HepG2 (cell line): ENCODE results near the gene PACC1. TPM values are rescaled to one million over a fixed set of nuclear protein-coding genes. Genes with fewer than 3 reads are reported as not detected.
A peak's percentile ranks its signal among the peaks of the same experiment; 100 is the strongest.

Experiments
- FOXA3 ChIP-seq: IDR thresholded peaks from 2 replicates; pipeline ENCODE4 v1.6.1; 2016; ENCODE audit warnings: missing genetic modification reagents, missing compliant biosample characterization
- KAT8 ChIP-seq: IDR thresholded peaks from 2 replicates; pipeline ENCODE4 v1.6.1; 2016; ENCODE audit warnings: missing genetic modification reagents, missing compliant biosample characterization
- MBNL3 ChIP-seq: fragments of 250-450 bp; sonication (Bioruptor Pico); conservative IDR thresholded peaks from 2 replicates; pipeline ENCODE4 v1.8.0; 2022; ENCODE audit warnings: mild to moderate bottlenecking, inconsistent platforms
- NCOA1 ChIP-seq: sonication (generic); formaldehyde crosslinking; IDR thresholded peaks from 2 replicates; pipeline ENCODE4 v1.9.0; 2021; ENCODE audit warnings: missing genetic modification reagents
- NFE2L2 ChIP-seq: fragments of 150-350 bp; IDR thresholded peaks from 2 replicates; pipeline ENCODE4 v1.6.1; 2014; ENCODE audit warnings: low read length
- PHF21A ChIP-seq: sonication (generic); formaldehyde crosslinking; IDR thresholded peaks from 2 replicates; pipeline ENCODE4 v1.5.0; 2020; ENCODE audit warnings: mild to moderate bottlenecking, missing genetic modification reagents
- POLR2AphosphoS5 ChIP-seq: IDR thresholded peaks from 2 replicates; pipeline ENCODE4 v1.6.1; 2012; ENCODE audit warnings: low read depth, low read length
- SETDB1 ChIP-seq: sonication (generic); formaldehyde crosslinking; IDR thresholded peaks from 2 replicates; pipeline ENCODE4 v1.5.1; 2020; ENCODE audit warnings: missing genetic modification reagents, mild to moderate bottlenecking, borderline replicate concordance
- SMARCC2 ChIP-seq: fragments of 450-650 bp; IDR thresholded peaks from 2 replicates; pipeline ENCODE4 v1.6.1; 2017; ENCODE audit warnings: antibody characterized with exemption, mild to moderate bottlenecking
- TGIF2 ChIP-seq: IDR thresholded peaks from 2 replicates; pipeline ENCODE4 v1.6.1; 2016; ENCODE audit warnings: control low read depth, missing compliant biosample characterization
- ZC3H4 ChIP-seq: sonication (generic); formaldehyde crosslinking; IDR thresholded peaks from 2 replicates; pipeline ENCODE4 v1.4.0; 2020; ENCODE audit warnings: missing genetic modification reagents, borderline replicate concordance
- ZKSCAN1 ChIP-seq: fragments of 150-350 bp; IDR thresholded peaks from 2 replicates; pipeline ENCODE4 v1.6.1; 2014; ENCODE audit warnings: low read length
- ZNF10 ChIP-seq: sonication (generic); formaldehyde crosslinking; IDR thresholded peaks from 2 replicates; pipeline ENCODE4 v1.4.0; 2020; ENCODE audit warnings: mild to moderate bottlenecking, low read depth, missing genetic modification reagents, borderline replicate concordance
- ZNF614 ChIP-seq: IDR thresholded peaks from 2 replicates; pipeline ENCODE4 v1.6.1; 2018; ENCODE audit warnings: missing biosample characterization, missing genetic modification reagents, inconsistent platforms, borderline replicate concordance
- ZSCAN31 ChIP-seq: sonication (generic); formaldehyde crosslinking; IDR thresholded peaks from 2 replicates; pipeline ENCODE4 v1.5.0; 2020; ENCODE audit warnings: low read depth, mild to moderate bottlenecking, missing genetic modification reagents
- ZZZ3 ChIP-seq: sonication (generic); formaldehyde crosslinking; IDR thresholded peaks from 2 replicates; pipeline ENCODE4 v1.4.0; 2020; ENCODE audit warnings: missing genetic modification reagents, mild to moderate bottlenecking, borderline replicate concordance
- polyA plus RNA-seq, 8 experiments: library from polyadenylated mRNA; depleted of rRNA in 3 of 8; stranded (reverse) in 7 of 8; unstranded in 1 of 8; fragments of >200 nt; fragmentation: Illumina TruSeq in 4 of 8; extraction: Trizol in 4 of 8; gene quantifications; 2 replicates each; pipeline versions ENCODE4 v1.2.1 to v1.2.3, GENCODE V29; 2011 to 2016; ENCODE audit warnings: low read depth in 4 of 8, missing spikeins in 1 of 8, mixed read lengths in 1 of 8; ENCODE audit not compliant: insufficient read depth in 1 of 8
- total RNA-seq, 5 experiments: library from RNA; depleted of rRNA; stranded (reverse); fragments of >200 nt; fragmentation: Illumina TruSeq; extraction: Trizol; gene quantifications; 2 replicates each; pipeline ENCODE4 v1.2.3, GENCODE V29; 2016; ENCODE audit warnings: low read depth in 1 of 5
- TF ChIP-seq, protein P1 (sequence below): sonication (generic); formaldehyde crosslinking; IDR thresholded peaks from 2 replicates; pipeline ENCODE4 v1.4.0; 2020; ENCODE audit warnings: missing genetic modification reagents
- TF ChIP-seq, protein P2 (sequence below): IDR thresholded peaks from 2 replicates; pipeline ENCODE4 v1.6.1; 2016; ENCODE audit warnings: missing biosample characterization, missing genetic modification reagents, low read depth
- TF ChIP-seq, protein P3 (sequence below): sonication (generic); formaldehyde crosslinking; IDR thresholded peaks from 2 replicates; pipeline ENCODE4 v1.4.0; 2020; ENCODE audit warnings: missing genetic modification reagents
- TF ChIP-seq, protein P4 (sequence below): IDR thresholded peaks from 2 replicates; pipeline ENCODE4 v1.6.1; 2018; ENCODE audit warnings: missing genetic modification reagents
- TF ChIP-seq, protein P5 (sequence below): sonication (generic); formaldehyde crosslinking; conservative IDR thresholded peaks from 2 replicates; pipeline ENCODE4 v1.4.0; 2020; ENCODE audit warnings: missing genetic modification reagents
- TF ChIP-seq, protein P6 (sequence below): sonication (generic); formaldehyde crosslinking; IDR thresholded peaks from 2 replicates; pipeline ENCODE4 v1.5.0; 2020; ENCODE audit warnings: missing genetic modification reagents

PACC1 gene
- total and polyA plus RNA-seq, 2 of the 13 experiments (the other 11 are each of a cell fraction or from before 2014, with no cell fraction given): 9.4 to 10.7 TPM

DNA sequence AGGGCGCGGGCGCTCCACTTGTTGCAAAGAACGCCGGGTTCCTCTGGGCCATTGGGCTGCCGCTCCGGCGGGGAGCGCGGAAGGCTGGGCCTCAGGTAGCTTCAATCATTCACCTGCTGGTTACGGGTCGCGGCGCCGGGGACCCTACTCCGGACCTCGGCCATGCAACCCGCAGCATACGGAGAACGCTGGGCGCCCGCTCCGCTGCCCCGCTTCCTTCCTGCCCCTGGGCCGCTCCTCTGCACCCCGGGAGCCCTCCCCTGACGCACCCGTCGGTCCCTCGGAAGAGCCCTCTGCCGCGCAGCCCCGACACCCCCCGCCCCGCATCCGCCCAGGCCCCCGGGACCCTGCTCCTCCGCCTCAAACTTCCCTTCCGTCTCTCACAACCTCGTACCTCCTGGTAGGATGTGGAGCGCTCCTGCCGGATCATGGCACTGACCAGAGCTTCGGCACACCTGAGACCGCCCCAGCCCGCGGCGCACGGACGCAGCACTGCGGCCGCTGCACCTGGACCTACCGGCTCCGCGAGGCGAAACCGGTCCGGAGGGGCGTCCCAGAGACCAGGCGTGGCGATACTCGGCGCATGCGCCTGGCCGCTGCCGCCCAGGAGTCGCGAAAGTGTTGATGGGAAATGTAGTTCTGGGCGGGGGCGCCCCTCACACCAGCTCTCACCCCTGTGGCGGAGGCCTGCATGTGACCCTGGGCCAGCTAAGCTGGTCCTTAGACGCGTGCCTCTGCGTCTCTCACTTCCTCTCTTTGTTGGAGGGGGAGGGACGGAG lies at the start of gene PACC1 (continued):
- TF ChIP-seq, protein P1, sequence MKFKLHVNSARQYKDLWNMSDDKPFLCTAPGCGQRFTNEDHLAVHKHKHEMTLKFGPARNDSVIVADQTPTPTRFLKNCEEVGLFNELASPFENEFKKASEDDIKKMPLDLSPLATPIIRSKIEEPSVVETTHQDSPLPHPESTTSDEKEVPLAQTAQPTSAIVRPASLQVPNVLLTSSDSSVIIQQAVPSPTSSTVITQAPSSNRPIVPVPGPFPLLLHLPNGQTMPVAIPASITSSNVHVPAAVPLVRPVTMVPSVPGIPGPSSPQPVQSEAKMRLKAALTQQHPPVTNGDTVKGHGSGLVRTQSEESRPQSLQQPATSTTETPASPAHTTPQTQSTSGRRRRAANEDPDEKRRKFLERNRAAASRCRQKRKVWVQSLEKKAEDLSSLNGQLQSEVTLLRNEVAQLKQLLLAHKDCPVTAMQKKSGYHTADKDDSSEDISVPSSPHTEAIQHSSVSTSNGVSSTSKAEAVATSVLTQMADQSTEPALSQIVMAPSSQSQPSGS: peak; percentile 48; the same call in 1 of the 2 replicates
- TF ChIP-seq ZNF614 (CRISPR knock-in tag) (no peak), FOXA3 (CRISPR knock-in tag) (peak; percentile 20; the same call in 1 of the 2 replicates), SMARCC2 (no peak), SETDB1 (CRISPR knock-in tag) (no peak), KAT8 (CRISPR knock-in tag) (peak; percentile 73), ZKSCAN1 (no peak), ZC3H4 (CRISPR knock-in tag) (no peak), POLR2AphosphoS5 (peak; percentile 78), NCOA1 (CRISPR knock-in tag) (no peak), ZZZ3 (CRISPR knock-in tag) (no peak), ZNF10 (CRISPR knock-in tag) (no peak), TGIF2 (CRISPR knock-in tag) (0 out of 2 replicates have a peak, but pooled peaks have one; percentile 51), MBNL3 (CRISPR knock-in tag) (no peak), NFE2L2 (no peak), ZSCAN31 (CRISPR knock-in tag) (no peak; the same call in 1 of the 2 replicates), PHF21A (0 out of 2 replicates have a peak, but pooled peaks have one; percentile 11)
- TF ChIP-seq, protein P2, sequence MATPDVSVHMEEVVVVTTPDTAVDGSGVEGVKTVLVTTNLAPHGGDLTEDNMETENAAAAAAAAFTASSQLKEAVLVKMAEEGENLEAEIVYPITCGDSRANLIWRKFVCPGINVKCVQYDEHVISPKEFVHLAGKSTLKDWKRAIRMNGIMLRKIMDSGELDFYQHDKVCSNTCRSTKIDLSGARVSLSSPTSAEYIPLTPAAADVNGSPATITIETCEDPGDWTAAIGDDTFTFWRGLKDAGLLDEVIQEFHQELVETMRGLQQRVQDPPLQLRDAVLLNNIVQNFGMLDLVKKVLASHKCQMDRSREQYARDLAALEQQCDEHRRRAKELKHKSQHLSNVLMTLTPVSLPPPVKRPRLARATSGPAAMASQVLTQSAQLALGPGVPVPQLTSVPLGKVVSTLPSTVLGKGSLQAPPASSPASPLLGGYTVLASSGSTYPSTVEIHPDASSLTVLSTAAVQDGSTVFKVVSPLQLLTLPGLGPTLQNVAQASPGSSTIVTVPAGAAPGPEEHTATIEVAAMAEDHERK (CRISPR knock-in tag): peak; percentile 49; the same call in 1 of the 2 replicates
- TF ChIP-seq, protein P3, sequence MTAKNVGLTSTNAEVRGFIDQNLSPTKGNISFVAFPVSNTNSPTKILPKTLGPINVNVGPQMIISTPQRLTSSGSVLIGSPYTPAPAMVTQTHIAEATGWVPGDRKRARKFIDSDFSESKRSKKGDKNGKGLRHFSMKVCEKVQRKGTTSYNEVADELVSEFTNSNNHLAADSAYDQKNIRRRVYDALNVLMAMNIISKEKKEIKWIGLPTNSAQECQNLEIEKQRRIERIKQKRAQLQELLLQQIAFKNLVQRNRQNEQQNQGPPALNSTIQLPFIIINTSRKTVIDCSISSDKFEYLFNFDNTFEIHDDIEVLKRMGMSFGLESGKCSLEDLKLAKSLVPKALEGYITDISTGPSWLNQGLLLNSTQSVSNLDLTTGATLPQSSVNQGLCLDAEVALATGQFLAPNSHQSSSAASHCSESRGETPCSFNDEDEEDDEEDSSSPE (CRISPR knock-in tag): peak; percentile 67
- TF ChIP-seq, protein P4, sequence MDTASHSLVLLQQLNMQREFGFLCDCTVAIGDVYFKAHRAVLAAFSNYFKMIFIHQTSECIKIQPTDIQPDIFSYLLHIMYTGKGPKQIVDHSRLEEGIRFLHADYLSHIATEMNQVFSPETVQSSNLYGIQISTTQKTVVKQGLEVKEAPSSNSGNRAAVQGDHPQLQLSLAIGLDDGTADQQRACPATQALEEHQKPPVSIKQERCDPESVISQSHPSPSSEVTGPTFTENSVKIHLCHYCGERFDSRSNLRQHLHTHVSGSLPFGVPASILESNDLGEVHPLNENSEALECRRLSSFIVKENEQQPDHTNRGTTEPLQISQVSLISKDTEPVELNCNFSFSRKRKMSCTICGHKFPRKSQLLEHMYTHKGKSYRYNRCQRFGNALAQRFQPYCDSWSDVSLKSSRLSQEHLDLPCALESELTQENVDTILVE (CRISPR knock-in tag): peak; percentile 58; the same call in 1 of the 2 replicates
- TF ChIP-seq, protein P5, sequence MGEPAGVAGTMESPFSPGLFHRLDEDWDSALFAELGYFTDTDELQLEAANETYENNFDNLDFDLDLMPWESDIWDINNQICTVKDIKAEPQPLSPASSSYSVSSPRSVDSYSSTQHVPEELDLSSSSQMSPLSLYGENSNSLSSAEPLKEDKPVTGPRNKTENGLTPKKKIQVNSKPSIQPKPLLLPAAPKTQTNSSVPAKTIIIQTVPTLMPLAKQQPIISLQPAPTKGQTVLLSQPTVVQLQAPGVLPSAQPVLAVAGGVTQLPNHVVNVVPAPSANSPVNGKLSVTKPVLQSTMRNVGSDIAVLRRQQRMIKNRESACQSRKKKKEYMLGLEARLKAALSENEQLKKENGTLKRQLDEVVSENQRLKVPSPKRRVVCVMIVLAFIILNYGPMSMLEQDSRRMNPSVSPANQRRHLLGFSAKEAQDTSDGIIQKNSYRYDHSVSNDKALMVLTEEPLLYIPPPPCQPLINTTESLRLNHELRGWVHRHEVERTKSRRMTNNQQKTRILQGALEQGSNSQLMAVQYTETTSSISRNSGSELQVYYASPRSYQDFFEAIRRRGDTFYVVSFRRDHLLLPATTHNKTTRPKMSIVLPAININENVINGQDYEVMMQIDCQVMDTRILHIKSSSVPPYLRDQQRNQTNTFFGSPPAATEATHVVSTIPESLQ: no peak
- TF ChIP-seq, protein P6, sequence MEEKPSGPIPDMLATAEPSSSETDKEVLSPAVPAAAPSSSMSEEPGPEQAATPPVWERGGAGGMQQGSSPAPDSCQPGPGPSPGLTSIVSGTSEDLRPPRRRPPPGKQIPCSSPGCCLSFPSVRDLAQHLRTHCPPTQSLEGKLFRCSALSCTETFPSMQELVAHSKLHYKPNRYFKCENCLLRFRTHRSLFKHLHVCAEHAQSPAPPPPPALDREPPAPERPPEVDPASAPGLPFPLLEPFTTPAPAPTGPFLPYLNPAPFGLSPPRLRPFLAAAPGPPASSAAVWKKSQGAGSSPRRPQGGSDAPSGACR (CRISPR knock-in tag): 0 out of 2 replicates have a peak, but pooled peaks have one; percentile 43
